Astrocyte (in vitro differentiated cells and primary cell): ENCODE data around the gene CSRP2.

Experiments used
- EZH2 ChIP-seq: IDR thresholded peaks from 2 replicates; pipeline ENCODE4 v1.6.1; 2012; ENCODE audit warnings: mild to moderate bottlenecking, low read length, inconsistent platforms; ENCODE audit not compliant: insufficient read depth
- TF ChIP-seq, protein P1 (sequence below): IDR thresholded peaks from 2 replicates; pipeline ENCODE4 v1.5.1; 2011; ENCODE audit warnings: low read depth, mild to moderate bottlenecking, inconsistent platforms, low read length, moderate library complexity; ENCODE audit not compliant: insufficient read depth

DNA sequence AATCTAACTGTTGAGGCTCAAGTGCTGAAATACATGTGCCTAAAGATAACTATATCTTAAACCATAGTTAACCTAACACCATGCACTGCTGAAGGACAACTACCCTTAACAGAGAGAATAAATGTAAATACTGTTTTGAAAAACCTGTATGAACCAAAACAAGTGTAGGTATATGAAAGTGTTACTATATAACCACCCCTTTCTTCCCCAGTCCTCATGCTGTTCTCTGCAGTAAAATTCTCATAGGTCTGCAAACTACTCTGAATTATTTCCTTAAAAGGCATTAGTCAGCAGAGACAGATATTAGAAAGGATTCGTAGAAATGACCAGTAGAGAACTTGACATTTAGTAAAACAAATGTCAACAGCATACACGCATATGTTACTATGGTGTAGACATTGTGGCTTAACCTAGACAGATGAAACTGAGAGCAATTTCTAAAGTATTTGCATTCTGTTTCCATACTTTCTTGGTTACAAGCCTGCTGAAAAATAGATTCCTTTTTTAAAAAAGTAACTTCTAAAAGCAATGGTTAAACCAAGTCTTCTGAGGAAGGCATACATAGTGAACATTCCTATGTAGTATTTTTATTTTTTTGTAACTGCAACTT is 13.9 kb downstream of the CSRP2 start:
- TF ChIP-seq, protein P1, sequence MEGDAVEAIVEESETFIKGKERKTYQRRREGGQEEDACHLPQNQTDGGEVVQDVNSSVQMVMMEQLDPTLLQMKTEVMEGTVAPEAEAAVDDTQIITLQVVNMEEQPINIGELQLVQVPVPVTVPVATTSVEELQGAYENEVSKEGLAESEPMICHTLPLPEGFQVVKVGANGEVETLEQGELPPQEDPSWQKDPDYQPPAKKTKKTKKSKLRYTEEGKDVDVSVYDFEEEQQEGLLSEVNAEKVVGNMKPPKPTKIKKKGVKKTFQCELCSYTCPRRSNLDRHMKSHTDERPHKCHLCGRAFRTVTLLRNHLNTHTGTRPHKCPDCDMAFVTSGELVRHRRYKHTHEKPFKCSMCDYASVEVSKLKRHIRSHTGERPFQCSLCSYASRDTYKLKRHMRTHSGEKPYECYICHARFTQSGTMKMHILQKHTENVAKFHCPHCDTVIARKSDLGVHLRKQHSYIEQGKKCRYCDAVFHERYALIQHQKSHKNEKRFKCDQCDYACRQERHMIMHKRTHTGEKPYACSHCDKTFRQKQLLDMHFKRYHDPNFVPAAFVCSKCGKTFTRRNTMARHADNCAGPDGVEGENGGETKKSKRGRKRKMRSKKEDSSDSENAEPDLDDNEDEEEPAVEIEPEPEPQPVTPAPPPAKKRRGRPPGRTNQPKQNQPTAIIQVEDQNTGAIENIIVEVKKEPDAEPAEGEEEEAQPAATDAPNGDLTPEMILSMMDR: no peak
- TF ChIP-seq EZH2: no peak
